Measurements from ENCODE around the gene RBM43. TPM values are rescaled to one million over a fixed set of nuclear protein-coding genes. Genes with fewer than 3 reads are reported as not detected.

The RBM43 gene
- total and polyA plus RNA-seq, 2 donors from 2014 or later = 6.0 to 13.6 TPM

GRCh38 chr2:151305129-151305691 lies 43.5 kb upstream of the RBM43 start:
- DNase-seq = no peak
- no peaks in the 10 kb centered on the region for H3K36me3 ChIP-seq (ENCODE audit: control insufficient read depth in 2 of 3, insufficient read depth in 3 of 3, low read length in 3 of 3)
- H3K9me3 ChIP-seq (ENCODE audit: control insufficient read depth in 2 of 3, insufficient read depth in 1 of 3, low read length in 3 of 3) = no peaks in the 10 kb centered on the region
- no peak overlapping the region for H3K4me3 ChIP-seq (ENCODE audit: low read length in 3 of 3)
- H3K9ac ChIP-seq (ENCODE audit: low read length in 3 of 3) = no peak overlapping the region
- no peak overlapping the region for H3K27ac ChIP-seq (ENCODE audit: low read depth in 2 of 2, low read length in 2 of 2)
- no peaks in the 10 kb centered on the region for H3K27me3 ChIP-seq (ENCODE audit: control insufficient read depth, insufficient read depth, low read length)
- intact Hi-C loops (cut with DNase I) = no loop called here
- FAIRE-seq = no peak
- TF ChIP-seq CTCF (IDR thresholded peaks at IDR 0.05; ENCODE audit: borderline replicate concordance, extremely low read depth, insufficient read depth) = no peak
- no peaks in the 10 kb centered on the region for H3K4me1 ChIP-seq (ENCODE audit: control insufficient read depth in 2 of 3, insufficient read depth in 2 of 3, low read depth in 1 of 3, low read length in 3 of 3)

- no peak overlapping the region for H3K27ac ChIP-seq (ENCODE audit: low read depth in 2 of 2, low read length in 2 of 2)
- H3K9me3 ChIP-seq (ENCODE audit: control insufficient read depth in 2 of 3, insufficient read depth in 1 of 3, low read length in 3 of 3) = no peaks in the 10 kb centered on the region
- no peaks in the 10 kb centered on the region for H3K36me3 ChIP-seq (ENCODE audit: control insufficient read depth in 2 of 3, insufficient read depth in 3 of 3, low read length in 3 of 3)
- no peaks in the 10 kb centered on the region for H3K27me3 ChIP-seq (ENCODE audit: control insufficient read depth, insufficient read depth, low read length)
- DNase-seq (no peak), FAIRE-seq (no peak)
- no peak overlapping the region for H3K9ac ChIP-seq (ENCODE audit: low read length in 3 of 3)
- TF ChIP-seq CTCF (IDR thresholded peaks at IDR 0.05; ENCODE audit: borderline replicate concordance, extremely low read depth, insufficient read depth) = no peak
- no peaks in the 10 kb centered on the region for H3K4me1 ChIP-seq (ENCODE audit: control insufficient read depth in 2 of 3, insufficient read depth in 2 of 3, low read depth in 1 of 3, low read length in 3 of 3)
- H3K4me3 ChIP-seq (ENCODE audit: low read length in 3 of 3) = no peak overlapping the region
- intact Hi-C loops (cut with DNase I) = no loop called here
Observed at GRCh38 chr2:151302879-151303278, 41.2 kb upstream of the RBM43 start.

GRCh38 chr2:151302404-151302803 lies 40.7 kb upstream of the RBM43 start:
- Histone ChIP-seq H3K9me3 (ENCODE audit: control insufficient read depth in 2 of 3, insufficient read depth in 1 of 3, low read length in 3 of 3) (no peaks in the 10 kb centered on the region), H3K36me3 (ENCODE audit: control insufficient read depth in 2 of 3, insufficient read depth in 3 of 3, low read length in 3 of 3) (no peaks in the 10 kb centered on the region), H3K9ac (ENCODE audit: low read length in 3 of 3) (no peak overlapping the region), H3K27ac (ENCODE audit: low read depth in 2 of 2, low read length in 2 of 2) (no peak overlapping the region), H3K4me3 (ENCODE audit: low read length in 3 of 3) (no peak overlapping the region), H3K27me3 (ENCODE audit: control insufficient read depth, insufficient read depth, low read length) (no peaks in the 10 kb centered on the region), H3K4me1 (ENCODE audit: control insufficient read depth in 2 of 3, insufficient read depth in 2 of 3, low read depth in 1 of 3, low read length in 3 of 3) (no peaks in the 10 kb centered on the region)
- FAIRE-seq (no peak), DNase-seq (no peak)
- intact Hi-C loops (cut with DNase I) = no loop called here
- TF ChIP-seq CTCF (IDR thresholded peaks at IDR 0.05; ENCODE audit: borderline replicate concordance, extremely low read depth, insufficient read depth) = no peak
